Heart left ventricle (tissue), 16 donors: ENCODE measurements around the gene SV2A. TPM values are rescaled to one million over a fixed set of nuclear protein-coding genes. Genes with fewer than 3 reads are reported as not detected.
A peak's percentile ranks its signal among the peaks of the same experiment; 100 is the strongest.

ENCODE experiments used
- ATAC-seq, 4 donors: fragments of 200-7000 bp; cut with Tn5 transposase; one replicate each; pipeline ENCODE4 v1.9.1; 2020 to 2022; ENCODE audit warnings: moderate library complexity in 4 of 4, mild to moderate bottlenecking in 3 of 4, moderate number of reproducible peaks in 1 of 4
- DNase-seq, 5 donors: peaks; one replicate each; pipeline ENCODE4 v3.0.0-alpha.2; 2020
- H3K27ac ChIP-seq, 12 donors: fragments of 200-600 bp; sonication (generic) in 4 of 12; one replicate each; pipeline versions ENCODE4 v1.5.0 to v1.8.0; 2016 to 2022; ENCODE audit warnings: mild to moderate bottlenecking in 2 of 12
- H3K27me3 ChIP-seq, 9 donors: fragments of 200-600 bp; sonication (generic) in 2 of 9; one replicate each; pipeline versions ENCODE4 v1.5.1 to v1.8.0; 2016 to 2022; ENCODE audit warnings: mild to moderate bottlenecking in 3 of 9
- H3K36me3 ChIP-seq, 9 donors: fragments of 200-600 bp; sonication (generic) in 2 of 9; one replicate each; pipeline versions ENCODE4 v1.5.0 to v1.8.0; 2018 to 2022; ENCODE audit warnings: mild to moderate bottlenecking in 2 of 9
- H3K4me1 ChIP-seq, 12 donors: fragments of 200-600 bp; sonication (generic) in 4 of 12; one replicate each; pipeline versions ENCODE4 v1.5.0 to v1.8.0; 2016 to 2022; ENCODE audit warnings: mild to moderate bottlenecking in 3 of 12
- H3K4me3 ChIP-seq, 12 donors: fragments of 200-600 bp; sonication (generic) in 4 of 12; one replicate each; pipeline versions ENCODE4 v1.5.0 to v1.8.0; 2017 to 2022; ENCODE audit warnings: mild to moderate bottlenecking in 9 of 12, moderate library complexity in 4 of 12
- H3K9me3 ChIP-seq, 12 donors: fragments of 200-600 bp; sonication (generic) in 4 of 12; one replicate each; pipeline versions ENCODE4 v1.5.0 to v1.8.0; 2016 to 2022; ENCODE audit warnings: mild to moderate bottlenecking in 1 of 12
- CTCF ChIP-seq, 12 donors: fragments of 200-600 bp; sonication (generic) in 4 of 12; IDR thresholded peaks; one replicate each; pipeline versions ENCODE4 v1.5.0 to v1.8.0; 2018 to 2022; ENCODE audit warnings: antibody characterized with exemption in 12 of 12, mild to moderate bottlenecking in 5 of 12
- POLR2A ChIP-seq, 2 donors: fragments of 450-650 bp; IDR thresholded peaks; one replicate each; pipeline ENCODE4 v1.6.1; 2017; ENCODE audit warnings: antibody characterized with exemption in 2 of 2, mild to moderate bottlenecking in 2 of 2, moderate library complexity in 2 of 2
- WGBS, 4 donors: extraction: QIAGEN DNeasy Blood & Tissue Kit in 2 of 4; methylation state at CpG; one replicate each; pipeline versions ENCODE4 v1.1.5 to v1.1.7; 2013 to 2018; 5-methylcytosine and 5-hydroxymethylcytosine counted together
- intact Hi-C, 10 donors: fragments of 100-400 bp; cut with DNase I; formaldehyde crosslinking; loops; one replicate each; pipeline versions ENCODE4 v1.11.1 to v1.14.2; 2022
- polyA plus RNA-seq, 2 donors: library from polyadenylated mRNA; stranded (reverse); fragments of 200-250 nt; gene quantifications; one replicate each; pipeline ENCODE4 v1.2.3, GENCODE V29; 2013
- total RNA-seq, 9 donors: library from RNA; depleted of rRNA in 2 of 9; stranded (reverse); fragments of >200 nt in 2 of 9; fragmentation: NEBNext Ultra II Directional in 3 of 9; extraction: Animal tissue kit (Norgen Biotek cat#: 25700) in 3 of 9; gene quantifications; one replicate each; pipeline versions ENCODE4 v1.1.0 to v1.2.4, GENCODE V29; 2016 to 2023
- donor health status: ischemic (EF 13 %, LVEDD 7.1; RV severe dilation, severe dysfunction).
- donor health status: healthy with polysubstance abuse.
- donor health status: DM: no; HTN: yes; CAD: no.
- donor health status: DM: no; HTN: no; CAD: no.
- donor health status: ischemic (EF 25% LVEDD 6.9; RV normal size, moderate dysfunction).
- donor health status: ischemic (EF 25% LVEDD 5.7; RV mildly dilated, moderate dysfunction).
- donor health status: healthy.
- donor health status: DM: yes; HTN: yes; CAD: no.
- donor health status: ischemic (EF 35%, LVEDD 5.7; RV mildly dilated, moderate dysfunction).
- donor health status: nonischemic (EF 11% LVEDD 7.7; RV severe dilation, severe dysfunction).
- donor health status: DM: yes; HTN: yes; CAD: no.
- donor health status: PGD.
- donor health status: ischemic (EF 29% LVEDD 5.4; RV normal size, mild dysfunction).
- donor health status: nonischemic (EF 23%, LVEDD 6.1; RV moderate dilation, normal function).

SV2A gene
- total and polyA plus RNA-seq, 11 donors: 0.20 to 1.4 (median 0.32) TPM

GRCh38 chr1:149949911-149950310 is 32.3 kb upstream of the SV2A start:
- Histone ChIP-seq H3K4me3 (no peak overlapping the region), H3K27ac (no peak overlapping the region), H3K4me1 (no peaks in the 10 kb centered on the region), H3K9me3 (no peaks in the 10 kb centered on the region), H3K27me3 (no peaks in the 10 kb centered on the region), H3K36me3 (peaks cover 0 to 76% (median 54%) of the 10 kb centered on the region in 9 donors)
- no peak for TF ChIP-seq POLR2A (IDR thresholded peaks at IDR 0.05)
- no peak for TF ChIP-seq CTCF (IDR thresholded peaks at IDR 0.05)
- no peak for ATAC-seq
- intact Hi-C loops: no loop called here
- no peak for DNase-seq
- WGBS, 4 donors: 77 to 88% (median 82%) methylated on average over 6 of the region's 6 CpGs

DNA sequence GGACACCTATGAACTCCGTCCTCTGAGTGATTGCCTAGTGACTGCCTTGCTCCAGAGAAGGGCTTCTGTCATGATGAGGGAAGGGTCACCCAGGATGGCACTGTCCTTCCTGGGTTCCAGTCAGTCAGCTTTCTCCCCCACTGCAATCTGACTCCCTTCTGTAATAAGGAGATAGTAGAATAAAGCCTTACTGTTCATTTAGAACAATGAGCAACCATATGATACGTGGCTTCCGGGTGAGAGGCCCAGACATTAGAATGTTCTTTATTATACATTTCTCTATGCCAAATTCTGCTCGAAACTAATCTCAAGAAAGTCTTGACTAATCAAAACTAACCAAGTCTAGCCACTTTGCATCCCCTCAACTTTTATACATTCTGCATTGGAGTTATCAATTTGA is 27.6 kb upstream of the SV2A start:
- no peak for TF ChIP-seq CTCF (IDR thresholded peaks at IDR 0.05)
- TF ChIP-seq POLR2A (IDR thresholded peaks at IDR 0.05): no peak
- intact Hi-C loops: no loop called here
- Histone ChIP-seq H3K4me1 (peaks cover 0 to 13% (median 5%) of the 10 kb centered on the region in 12 donors), H3K27ac (no peak overlapping the region), H3K27me3 (no peaks in the 10 kb centered on the region), H3K9me3 (no peaks in the 10 kb centered on the region), H3K4me3 (no peak overlapping the region), H3K36me3 (peaks cover 0 to 69% (median 60%) of the 10 kb centered on the region in 9 donors)
- WGBS, 4 donors: 87 to 93% (median 91%) methylated on average over 4 of the region's 4 CpGs
- ATAC-seq (no peak), DNase-seq (no peak)

GRCh38 chr1:149942885-149943284 is 25.2 kb upstream of the SV2A start:
- no peak for TF ChIP-seq CTCF (IDR thresholded peaks at IDR 0.05)
- no peak for TF ChIP-seq POLR2A (IDR thresholded peaks at IDR 0.05)
- DNase-seq: no peak
- Histone ChIP-seq H3K4me1 (peaks cover 0 to 32% (median 22%) of the 10 kb centered on the region in 12 donors), H3K4me3 (no peak overlapping the region), H3K36me3 (peaks cover 0 to 45% (median 38%) of the 10 kb centered on the region in 9 donors), H3K9me3 (no peaks in the 10 kb centered on the region), H3K27ac (peak overlapping the region in 7 of 12 donors; percentile 6 to 44 (median 20)), H3K27me3 (no peaks in the 10 kb centered on the region)
- no peak for ATAC-seq
- WGBS, 4 donors: 33 to 43% (median 39%) methylated on average over 3 of the region's 3 CpGs
- intact Hi-C loops: no loop called here

- Histone ChIP-seq H3K36me3 (peaks cover 0 to 39% (median 36%) of the 10 kb centered on the region in 9 donors), H3K27me3 (no peaks in the 10 kb centered on the region), H3K4me1 (peaks cover 0 to 39% (median 28%) of the 10 kb centered on the region in 12 donors), H3K4me3 (no peak overlapping the region), H3K27ac (peak overlapping the region in 8 of 12 donors; percentile 6 to 44 (median 27)), H3K9me3 (no peaks in the 10 kb centered on the region)
- intact Hi-C loops: no loop called here
- ATAC-seq (peak in 3 of 4 donors; percentile 25 to 51 (median 43)), DNase-seq (peak in 2 of 5 donors; percentile 40 to 44)
- 19 to 35% (median 24%) methylated on average over 5 of the region's 5 CpGs for WGBS, 4 donors
- TF ChIP-seq POLR2A (IDR thresholded peaks at IDR 0.05) (no peak), CTCF (IDR thresholded peaks at IDR 0.05) (peak in 9 of 12 donors; percentile 21 to 61 (median 51))
Measured at GRCh38 chr1:149942207-149942606, 24.6 kb upstream of the SV2A start.
